ENCODE results near the gene FBXO21. TPM values are rescaled to one million over a fixed set of nuclear protein-coding genes. Genes with fewer than 3 reads are reported as not detected.
"Not testable (repeated sequence)": the region's sequence is repeated elsewhere in the genome, so short reads cannot be mapped to it uniquely, and the experiment has no call there.

Gene FBXO21, protein sequence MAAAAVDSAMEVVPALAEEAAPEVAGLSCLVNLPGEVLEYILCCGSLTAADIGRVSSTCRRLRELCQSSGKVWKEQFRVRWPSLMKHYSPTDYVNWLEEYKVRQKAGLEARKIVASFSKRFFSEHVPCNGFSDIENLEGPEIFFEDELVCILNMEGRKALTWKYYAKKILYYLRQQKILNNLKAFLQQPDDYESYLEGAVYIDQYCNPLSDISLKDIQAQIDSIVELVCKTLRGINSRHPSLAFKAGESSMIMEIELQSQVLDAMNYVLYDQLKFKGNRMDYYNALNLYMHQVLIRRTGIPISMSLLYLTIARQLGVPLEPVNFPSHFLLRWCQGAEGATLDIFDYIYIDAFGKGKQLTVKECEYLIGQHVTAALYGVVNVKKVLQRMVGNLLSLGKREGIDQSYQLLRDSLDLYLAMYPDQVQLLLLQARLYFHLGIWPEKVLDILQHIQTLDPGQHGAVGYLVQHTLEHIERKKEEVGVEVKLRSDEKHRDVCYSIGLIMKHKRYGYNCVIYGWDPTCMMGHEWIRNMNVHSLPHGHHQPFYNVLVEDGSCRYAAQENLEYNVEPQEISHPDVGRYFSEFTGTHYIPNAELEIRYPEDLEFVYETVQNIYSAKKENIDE
- 10 to 100 TPM; 25.2 to 25.9 TPM for total RNA-seq

DNA sequence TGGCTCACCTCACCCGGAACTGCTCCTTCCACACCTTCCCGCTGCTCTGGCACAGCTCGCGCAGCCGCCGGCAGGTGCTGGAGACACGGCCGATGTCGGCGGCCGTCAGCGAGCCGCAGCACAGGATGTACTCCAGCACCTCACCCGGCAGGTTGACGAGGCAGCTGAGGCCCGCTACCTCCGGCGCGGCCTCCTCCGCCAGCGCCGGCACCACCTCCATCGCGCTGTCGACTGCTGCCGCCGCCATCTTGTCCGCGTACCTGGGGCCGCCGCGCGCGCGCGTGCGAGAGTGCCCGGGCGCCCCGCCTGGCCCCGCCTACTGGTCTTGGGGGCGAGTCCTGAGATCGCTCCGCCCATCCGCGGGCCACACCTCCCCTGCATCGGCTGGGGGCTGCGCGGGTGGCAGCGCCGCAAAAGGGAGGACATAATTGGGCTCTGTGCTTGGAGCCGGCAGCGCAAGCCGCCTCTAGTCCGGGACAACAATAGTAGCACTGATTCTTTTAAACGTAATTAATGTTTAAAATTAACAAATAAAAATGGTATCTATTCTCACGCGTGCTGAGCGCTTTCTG lies at the start of gene FBXO21:
Gene FBXO21, minus strand, starts transcription at position 261 of the 572 bp plus-strand sequence. Its CDS starts 14 bp downstream, at position 247.
- ChIA-PET CTCF (no interaction called here), POLR2A (no interaction called here)
- H3K4me3 Mint-ChIP-seq, result peak within 1 kb of the TSS; percentile 90
- peaks cover 7% of the 10 kb centered on the region for H3K9me3 Mint-ChIP-seq
- DNase-seq, result peak; percentile 91
- peaks cover 16% of the 10 kb centered on the region for H3K27me3 Mint-ChIP-seq
- peak within 1 kb of the TSS; percentile 95 for H3K27ac Mint-ChIP-seq
- peaks cover 23% of the 10 kb centered on the region for H3K36me3 Mint-ChIP-seq (ENCODE audit: low read depth)
- peaks cover 20% of the 10 kb centered on the region for H3K4me1 Mint-ChIP-seq

DNA sequence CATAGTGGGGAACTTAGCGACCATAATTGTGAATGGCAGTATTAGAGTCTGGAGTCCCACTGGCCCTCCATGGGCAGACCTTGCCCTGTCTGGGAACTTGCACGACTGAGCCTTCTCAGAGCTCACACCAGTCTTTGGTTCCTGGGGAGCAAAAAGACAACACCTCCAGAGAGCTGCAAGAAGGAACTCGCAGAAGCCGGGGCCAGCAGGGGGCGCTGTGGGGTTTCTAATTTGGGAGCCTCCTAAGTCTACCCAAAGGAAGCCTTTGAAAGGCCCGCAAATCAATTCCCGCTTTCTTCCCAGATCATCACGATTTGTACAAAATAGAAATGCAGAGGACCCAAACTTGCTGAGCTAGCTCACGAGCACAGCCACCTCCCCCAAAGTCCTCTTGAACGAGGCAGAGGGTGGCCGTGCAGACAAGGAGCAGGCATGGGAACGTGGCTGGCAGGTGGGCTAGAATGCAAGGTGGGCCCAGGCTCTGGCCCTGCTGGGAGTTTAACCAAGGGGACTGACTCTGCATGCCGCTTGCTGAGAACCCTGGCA lies 46.3 kb upstream of the FBXO21 start:
- ChIA-PET CTCF (interaction anchor here (0.8 to 1.3 kb wide), 4 partner anchors 22 to 607 kb away, joined by 3 read pairs; no protein-coding TSS in a partner anchor), POLR2A (no interaction called here)
- DNase-seq, result peak; percentile 81
- Mint-ChIP-seq H3K4me3 (no peak overlapping the region), H3K27me3 (peaks cover 4% of the 10 kb centered on the region), H3K27ac (no peak overlapping the region), H3K36me3 (ENCODE audit: low read depth) (no peaks in the 10 kb centered on the region), H3K9me3 (no peaks in the 10 kb centered on the region), H3K4me1 (no peaks in the 10 kb centered on the region)

DNA sequence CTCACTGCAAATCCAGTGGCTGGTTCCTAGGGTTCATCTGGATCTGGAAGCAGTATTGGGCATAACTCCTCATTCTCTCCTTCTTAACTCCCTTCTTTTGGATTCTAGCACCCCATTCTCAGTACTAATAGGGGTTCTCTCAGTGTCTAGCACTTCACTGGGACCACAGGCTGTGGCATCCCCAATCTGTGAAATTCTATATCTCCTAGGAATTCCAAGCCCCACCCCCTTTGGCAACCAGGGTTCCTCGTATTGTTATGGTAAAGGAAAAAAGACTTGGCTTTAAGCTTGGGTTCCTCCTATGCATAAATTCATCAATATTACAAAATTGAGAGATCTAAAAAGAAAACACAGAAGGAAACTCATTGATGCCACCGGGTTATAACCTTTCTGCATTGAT lies 45.0 kb upstream of the FBXO21 start:
- no peak overlapping the region for H3K4me3 Mint-ChIP-seq
- CTCF ChIA-PET, result no interaction called here
- no peak overlapping the region for H3K27ac Mint-ChIP-seq
- no peaks in the 10 kb centered on the region for H3K4me1 Mint-ChIP-seq
- DNase-seq, result no peak
- H3K36me3 Mint-ChIP-seq (ENCODE audit: low read depth), result no peaks in the 10 kb centered on the region
- H3K27me3 Mint-ChIP-seq, result peaks cover 4% of the 10 kb centered on the region
- H3K9me3 Mint-ChIP-seq, result no peaks in the 10 kb centered on the region
- POLR2A ChIA-PET, result no interaction called here

DNA sequence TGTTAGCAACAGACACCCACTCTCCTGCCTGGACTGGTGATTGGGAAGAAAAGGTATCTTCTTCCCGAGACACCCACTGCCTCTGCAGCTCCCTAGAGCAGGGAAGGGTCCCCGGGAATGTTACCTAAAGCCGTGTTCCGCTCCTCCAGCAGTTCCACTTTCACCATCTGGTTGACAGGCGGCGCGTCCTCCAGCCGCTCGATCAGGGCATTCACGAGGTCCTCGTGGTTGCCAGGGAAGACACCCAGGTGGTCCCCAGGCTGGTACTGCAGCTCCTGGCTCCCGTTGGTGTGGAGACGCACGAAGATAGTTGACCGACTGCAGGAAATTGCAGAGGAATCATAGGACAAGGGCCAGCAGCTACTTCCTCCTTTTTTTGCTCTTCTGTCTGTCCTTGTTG lies 44.2 kb upstream of the FBXO21 start:
- Mint-ChIP-seq H3K27me3 (peaks cover 4% of the 10 kb centered on the region), H3K27ac (no peak overlapping the region), H3K9me3 (no peaks in the 10 kb centered on the region), H3K36me3 (ENCODE audit: low read depth) (no peaks in the 10 kb centered on the region), H3K4me3 (no peak overlapping the region), H3K4me1 (no peaks in the 10 kb centered on the region)
- POLR2A ChIA-PET, result no interaction called here
- no peak for DNase-seq
- CTCF ChIA-PET, result no interaction called here

DNA sequence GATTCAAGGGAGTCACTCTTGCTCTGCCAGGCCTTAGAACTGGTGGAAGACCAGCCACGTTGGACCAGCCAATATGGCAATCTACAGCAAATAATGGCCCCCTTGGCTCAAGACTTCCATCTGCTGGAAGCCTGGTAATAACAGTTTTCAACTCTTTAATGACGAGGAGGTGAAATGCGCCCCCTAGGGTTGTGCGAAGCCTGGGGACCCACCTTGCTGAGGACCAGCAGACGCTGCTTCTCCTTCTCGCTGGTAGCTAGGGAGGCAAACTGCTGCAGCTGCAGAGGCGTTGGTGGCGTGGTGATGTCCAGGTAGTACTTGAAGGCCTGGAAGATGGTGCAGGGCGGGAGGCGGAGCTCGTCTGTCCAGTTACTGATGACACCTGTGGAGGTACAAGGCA lies 41.5 kb upstream of the FBXO21 start:
- H3K9me3 Mint-ChIP-seq, result no peaks in the 10 kb centered on the region
- no peaks in the 10 kb centered on the region for H3K4me1 Mint-ChIP-seq

DNA sequence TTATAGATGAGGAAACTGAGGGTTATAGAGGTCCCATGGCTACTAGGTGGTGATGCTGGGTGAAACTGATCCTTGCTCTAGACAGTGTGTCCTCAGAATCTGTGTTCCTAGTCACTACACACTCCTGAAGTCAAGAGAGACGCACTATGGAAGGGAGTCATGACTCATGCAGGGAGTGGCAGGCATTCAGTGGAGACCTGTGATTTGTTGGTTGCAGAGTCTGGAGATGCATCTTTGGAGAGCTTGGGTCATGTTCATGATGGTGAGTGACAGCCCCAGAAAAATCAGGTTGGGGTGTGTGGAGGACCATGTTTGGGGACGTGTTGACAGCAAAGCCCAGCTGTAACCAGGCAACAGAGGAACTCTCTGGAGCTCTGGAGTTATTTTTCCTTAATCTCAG lies 38.0 kb upstream of the FBXO21 start:
- no peaks in the 10 kb centered on the region for H3K36me3 Mint-ChIP-seq (ENCODE audit: low read depth)
- H3K27ac Mint-ChIP-seq, result no peak overlapping the region
- no peaks in the 10 kb centered on the region for H3K27me3 Mint-ChIP-seq
- H3K4me3 Mint-ChIP-seq, result no peak overlapping the region
- H3K4me1 Mint-ChIP-seq, result no peaks in the 10 kb centered on the region
- ChIA-PET CTCF (no interaction called here), POLR2A (no interaction called here)
- H3K9me3 Mint-ChIP-seq, result no peaks in the 10 kb centered on the region
- DNase-seq, result no peak

More for the DNA sequence above, 41.5 kb upstream of the FBXO21 start:
- Mint-ChIP-seq H3K4me3 (no peak overlapping the region), H3K27me3 (peaks cover 4% of the 10 kb centered on the region), H3K36me3 (ENCODE audit: low read depth) (no peaks in the 10 kb centered on the region), H3K27ac (no peak overlapping the region)
- ChIA-PET POLR2A (interaction anchor here (0.7 kb wide), 1 partner anchor 625 kb away, joined by 4 read pairs; no protein-coding TSS in a partner anchor), CTCF (interaction anchor here (0.5 to 1.1 kb wide), 2 partner anchors 625 to 801 kb away, joined by 3 to 4 read pairs; no protein-coding TSS in a partner anchor)
- DNase-seq, result no peak

DNA sequence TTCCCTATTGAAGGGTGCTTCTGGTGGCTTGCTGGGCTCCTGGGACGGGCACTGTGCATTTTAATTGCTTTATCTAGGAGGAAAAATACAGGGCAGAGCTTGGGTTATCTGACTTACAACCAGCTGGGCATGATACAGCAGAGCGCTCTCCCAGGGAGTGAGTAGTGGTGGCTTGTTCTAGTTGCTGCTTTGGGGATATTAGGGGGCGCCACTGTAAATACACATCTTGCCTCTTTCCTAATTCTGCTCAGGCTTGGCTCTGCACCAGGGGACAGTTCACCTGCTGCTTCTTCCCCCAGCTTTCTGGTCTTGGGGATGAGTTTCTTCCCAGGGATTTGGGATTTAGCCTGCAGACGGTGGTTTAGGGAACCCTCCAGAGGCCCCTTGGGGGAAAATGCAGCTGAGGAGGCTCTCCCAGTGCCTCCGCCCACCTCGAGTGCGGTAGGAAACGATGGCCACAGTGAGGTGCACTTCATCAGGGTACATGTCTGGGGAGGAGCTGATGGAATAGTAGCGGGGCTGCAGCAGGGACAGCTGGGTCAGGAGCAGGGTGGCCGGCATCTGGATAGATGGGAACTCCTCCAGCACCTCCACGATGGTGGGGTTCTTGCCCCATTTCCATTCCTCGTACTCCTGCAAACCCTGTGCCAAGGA lies 36.9 kb upstream of the FBXO21 start:
- ChIA-PET POLR2A (no interaction called here), CTCF (no interaction called here)
- no peaks in the 10 kb centered on the region for H3K9me3 Mint-ChIP-seq
- H3K4me1 Mint-ChIP-seq, result no peaks in the 10 kb centered on the region
- H3K4me3 Mint-ChIP-seq, result no peak overlapping the region
- H3K27me3 Mint-ChIP-seq, result no peaks in the 10 kb centered on the region
- DNase-seq, result no peak
- H3K27ac Mint-ChIP-seq, result no peak overlapping the region
- no peaks in the 10 kb centered on the region for H3K36me3 Mint-ChIP-seq (ENCODE audit: low read depth)

DNA sequence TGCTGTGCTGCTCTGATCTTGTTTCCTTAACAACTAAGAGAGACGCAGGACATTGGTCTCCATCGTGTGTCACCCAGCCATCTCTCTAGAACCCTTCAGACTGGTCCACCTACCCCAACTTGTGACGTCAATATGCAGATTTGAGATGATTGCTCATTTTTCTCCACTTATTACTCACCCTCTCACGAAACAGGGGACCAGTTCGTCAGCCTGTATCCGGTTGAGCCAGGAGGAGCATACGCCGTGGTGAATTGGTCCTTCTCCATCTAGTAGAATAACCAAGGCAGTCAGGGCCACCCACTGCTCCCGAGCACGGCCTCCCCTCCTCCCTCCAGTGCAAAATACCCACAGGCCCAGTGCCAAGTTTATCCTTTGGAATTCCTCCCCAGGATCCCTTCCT lies 36.2 kb upstream of the FBXO21 start:
- H3K27me3 Mint-ChIP-seq, result no peaks in the 10 kb centered on the region
- ChIA-PET CTCF (no interaction called here), POLR2A (no interaction called here)
- H3K27ac Mint-ChIP-seq, result no peak overlapping the region
- H3K4me1 Mint-ChIP-seq, result no peaks in the 10 kb centered on the region
- no peak for DNase-seq
- H3K4me3 Mint-ChIP-seq, result no peak overlapping the region
- H3K9me3 Mint-ChIP-seq, result no peaks in the 10 kb centered on the region
- H3K36me3 Mint-ChIP-seq (ENCODE audit: low read depth), result no peaks in the 10 kb centered on the region

DNA sequence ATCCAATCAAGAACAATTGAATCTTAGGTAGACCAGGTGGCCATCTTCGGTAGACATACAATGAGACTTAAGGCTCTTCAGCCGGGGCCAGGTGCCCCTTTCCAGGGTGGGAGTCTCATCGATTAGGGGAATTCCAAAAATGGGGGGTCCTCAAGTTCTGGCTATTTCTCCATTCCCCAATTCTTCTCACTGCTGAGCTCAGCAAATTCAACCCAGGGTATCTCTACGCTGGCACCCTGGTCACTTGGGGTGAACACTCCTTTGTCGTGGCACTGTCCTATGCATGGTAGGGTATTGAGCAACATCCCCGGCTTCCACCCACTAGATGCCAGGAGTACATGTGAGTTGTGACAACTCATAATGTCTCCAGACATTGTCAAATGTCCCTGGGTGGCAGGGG lies 34.9 kb upstream of the FBXO21 start:
- Mint-ChIP-seq H3K4me1 (no peaks in the 10 kb centered on the region), H3K4me3 (no peak overlapping the region), H3K9me3 (no peaks in the 10 kb centered on the region), H3K27ac (no peak overlapping the region), H3K27me3 (peaks cover under 1% of the 10 kb centered on the region), H3K36me3 (ENCODE audit: low read depth) (no peaks in the 10 kb centered on the region)
- ChIA-PET CTCF (interaction anchor here (0.6 kb wide), 1 partner anchor 1308 kb away, joined by 4 read pairs; no protein-coding TSS in a partner anchor), POLR2A (no interaction called here)
- DNase-seq, result no peak

DNA sequence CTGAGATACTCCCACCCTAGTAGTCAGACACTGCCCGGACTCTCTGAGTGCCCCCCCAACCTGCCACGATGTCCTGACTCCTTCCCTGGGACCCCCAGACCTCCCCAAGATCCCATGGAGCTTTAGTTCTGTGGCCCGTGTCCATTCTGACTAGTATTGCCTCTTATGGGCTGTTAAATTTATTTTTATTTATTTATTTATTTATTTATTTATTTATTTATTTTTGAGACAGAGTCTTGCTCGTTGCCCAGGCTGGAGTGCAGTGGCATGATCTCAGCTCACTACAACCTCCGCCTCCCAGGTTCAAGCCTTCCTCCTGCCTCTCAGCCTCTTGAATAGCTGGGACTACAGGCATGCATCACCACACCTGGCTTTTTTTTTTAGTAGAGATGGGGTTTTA lies 30.7 kb upstream of the FBXO21 start:
- H3K9me3 Mint-ChIP-seq; H3K36me3 Mint-ChIP-seq (ENCODE audit: low read depth); DNase-seq; H3K27ac Mint-ChIP-seq; H3K4me1 Mint-ChIP-seq; POLR2A ChIA-PET; H3K4me3 Mint-ChIP-seq; H3K27me3 Mint-ChIP-seq: not testable (repeated sequence)
- CTCF ChIA-PET, result interaction anchor here (0.6 kb wide), 2 partner anchors 38 to 1157 kb away, joined by 3 to 5 read pairs; no protein-coding TSS in a partner anchor

DNA sequence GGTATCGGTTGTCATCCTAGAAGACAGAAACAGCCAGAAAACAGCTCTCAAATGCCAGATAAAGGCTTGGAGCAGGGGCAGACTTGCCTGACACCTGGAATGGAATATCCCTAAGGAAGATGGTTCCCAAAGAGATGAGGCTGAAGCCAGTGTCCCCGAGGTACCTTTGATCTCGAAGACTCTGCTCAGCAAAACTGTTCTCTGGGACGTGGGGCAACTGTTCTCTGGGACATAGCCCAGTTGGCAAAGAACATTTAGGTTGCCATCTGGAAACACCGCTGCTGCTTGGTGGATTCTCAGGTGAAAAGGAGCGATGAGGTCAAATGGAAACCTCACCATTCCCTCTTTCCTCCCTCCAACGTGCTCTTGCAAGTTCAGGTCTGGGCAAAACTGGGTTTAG lies 27.9 kb upstream of the FBXO21 start:
- Mint-ChIP-seq H3K27me3 (peaks cover 4% of the 10 kb centered on the region), H3K27ac (no peak overlapping the region), H3K36me3 (ENCODE audit: low read depth) (no peaks in the 10 kb centered on the region), H3K4me1 (no peaks in the 10 kb centered on the region), H3K9me3 (no peaks in the 10 kb centered on the region), H3K4me3 (no peak overlapping the region)
- no peak for DNase-seq
- POLR2A ChIA-PET, result no interaction called here
- CTCF ChIA-PET, result no interaction called here

DNA sequence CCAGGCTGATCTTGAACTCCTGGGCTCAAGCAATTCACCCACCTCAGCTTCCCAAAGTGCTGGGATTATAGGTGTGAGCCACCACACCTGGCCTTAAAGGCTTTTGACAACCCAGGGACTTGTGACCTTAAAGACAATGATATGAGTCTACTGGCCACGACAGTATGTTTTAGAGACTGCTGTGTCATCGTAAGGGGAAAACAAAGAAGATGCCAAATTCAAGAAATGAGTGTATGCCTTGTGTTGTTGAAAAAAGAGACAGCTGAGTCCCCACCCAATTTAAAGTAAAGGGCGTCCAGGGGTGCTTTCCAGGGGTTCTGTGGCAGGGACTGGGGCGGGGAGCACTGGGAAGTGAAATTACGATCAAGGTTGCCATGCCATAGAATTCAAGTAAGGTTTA lies 26.4 kb upstream of the FBXO21 start:
- no peak for DNase-seq
- ChIA-PET POLR2A (no interaction called here), CTCF (no interaction called here)
- Mint-ChIP-seq H3K9me3 (no peaks in the 10 kb centered on the region), H3K4me3 (no peak overlapping the region), H3K27ac (no peak overlapping the region), H3K27me3 (peaks cover 7% of the 10 kb centered on the region), H3K4me1 (no peaks in the 10 kb centered on the region), H3K36me3 (ENCODE audit: low read depth) (no peaks in the 10 kb centered on the region)

DNA sequence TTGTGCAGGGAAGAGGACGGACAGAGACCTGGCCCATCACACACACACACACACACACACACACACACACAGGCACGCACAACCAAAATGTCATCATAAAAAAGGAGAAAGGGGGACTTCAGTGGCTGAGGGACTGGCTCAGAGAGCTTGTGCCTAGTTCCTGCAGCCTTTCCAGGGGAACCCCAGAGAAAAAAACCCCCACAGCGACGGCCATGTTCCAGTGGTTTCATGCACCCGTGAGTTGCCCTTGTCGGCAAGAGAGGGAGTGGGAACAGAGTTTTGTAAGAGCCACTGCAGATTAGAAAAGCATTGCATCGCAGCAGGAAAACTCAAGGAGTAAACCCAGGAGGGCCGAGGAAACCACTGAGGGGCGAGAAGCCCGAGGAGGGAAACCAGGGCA lies 24.5 kb upstream of the FBXO21 start:
- no peak for DNase-seq
- POLR2A ChIA-PET, result no interaction called here
- no peaks in the 10 kb centered on the region for H3K4me1 Mint-ChIP-seq
- CTCF ChIA-PET, result interaction anchor here (1.3 kb wide), 1 partner anchor 22 kb away, joined by 3 read pairs; no protein-coding TSS in a partner anchor
- no peaks in the 10 kb centered on the region for H3K9me3 Mint-ChIP-seq
- no peak overlapping the region for H3K27ac Mint-ChIP-seq
- no peaks in the 10 kb centered on the region for H3K36me3 Mint-ChIP-seq (ENCODE audit: low read depth)
- H3K27me3 Mint-ChIP-seq, result peaks cover 5% of the 10 kb centered on the region
- no peak overlapping the region for H3K4me3 Mint-ChIP-seq
